Fibroblast of skin of right quadriceps (primary cell): ENCODE measurements around the gene MADD.
"Not testable (repeated sequence)": the region's sequence is repeated elsewhere in the genome, so short reads cannot be mapped to it uniquely, and the experiment has no call there.

Experiments
- DNase-seq: peaks from one replicate; pipeline ENCODE4 v3.0.0-alpha.2; 2013

Gene MADD

DNA sequence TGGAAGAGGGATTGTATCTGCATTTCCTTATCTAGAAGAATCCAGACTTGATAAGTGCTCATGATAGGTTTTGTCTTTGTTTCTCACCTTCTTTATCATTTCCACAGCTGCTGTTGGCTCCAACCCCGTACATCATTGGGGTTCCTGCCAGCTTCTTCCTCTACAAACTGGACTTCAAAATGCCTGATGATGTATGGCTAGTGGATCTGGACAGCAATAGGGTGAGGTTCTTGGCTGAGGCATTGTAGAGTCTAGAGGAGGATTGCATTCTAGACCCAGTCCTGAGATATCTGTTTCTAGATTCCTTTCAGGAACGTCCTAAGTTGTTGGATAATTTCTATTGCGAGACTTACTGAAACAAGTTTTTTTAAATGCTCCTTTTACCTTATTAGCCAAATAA is 8.1 kb downstream of the MADD start:
- no peak for DNase-seq

DNA sequence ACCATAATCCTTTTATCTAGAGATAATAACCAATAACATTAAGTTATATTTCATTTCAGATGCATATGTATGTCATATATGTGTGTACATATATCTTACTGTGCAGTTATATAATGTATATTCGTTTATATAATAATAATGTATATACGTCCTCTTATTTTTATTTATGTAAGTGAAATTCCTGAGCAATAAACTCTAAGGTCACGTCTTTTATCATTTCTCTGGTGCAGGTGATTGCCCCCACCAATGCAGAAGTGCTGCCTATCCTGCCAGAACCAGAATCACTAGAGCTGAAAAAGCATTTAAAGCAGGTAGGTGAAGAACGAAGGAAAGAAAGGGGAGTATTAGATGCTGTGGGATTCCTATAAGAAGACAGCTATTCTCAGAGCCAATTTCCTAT is 8.8 kb downstream of the MADD start:
- DNase-seq = no peak

DNA sequence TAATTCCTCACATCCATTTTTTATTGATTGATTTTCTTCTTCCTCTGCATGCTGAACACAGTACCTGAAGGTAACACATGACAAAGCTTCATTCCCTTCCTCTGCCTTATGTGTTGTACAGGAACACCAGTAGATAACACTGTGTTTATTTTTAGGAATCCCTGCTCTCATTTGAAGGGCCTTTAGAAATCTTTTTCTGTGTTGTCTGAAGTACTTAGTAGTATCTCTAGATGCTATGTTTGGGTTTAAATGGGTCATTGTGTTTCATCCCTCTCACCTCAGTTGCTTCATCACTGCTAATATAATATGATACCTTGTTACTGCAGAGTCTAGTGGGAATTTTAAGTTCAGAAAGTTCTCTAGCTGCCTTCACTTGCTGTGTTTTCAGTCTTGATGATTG is 10.2 kb downstream of the MADD start:
- no peak for DNase-seq

DNA sequence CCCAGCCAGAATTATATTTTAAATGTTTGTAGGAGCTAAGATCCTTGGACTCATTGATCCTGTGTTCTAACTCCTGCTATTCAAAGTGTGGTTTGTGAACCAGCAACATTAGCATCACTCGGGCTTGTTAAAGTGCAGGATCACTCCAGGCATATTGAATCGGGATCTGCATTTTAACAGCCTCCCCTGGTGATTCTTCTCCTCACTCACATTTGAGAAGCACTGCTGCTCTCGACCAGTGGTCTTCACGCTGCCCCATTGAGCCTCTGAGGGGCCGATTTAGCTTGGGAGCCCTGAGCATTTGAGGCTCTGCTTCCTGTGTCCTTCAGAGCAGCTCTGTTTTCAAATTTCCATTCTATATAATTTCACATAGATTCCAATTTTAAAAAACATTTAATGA is 10.9 kb downstream of the MADD start:
- no peak for DNase-seq

DNA sequence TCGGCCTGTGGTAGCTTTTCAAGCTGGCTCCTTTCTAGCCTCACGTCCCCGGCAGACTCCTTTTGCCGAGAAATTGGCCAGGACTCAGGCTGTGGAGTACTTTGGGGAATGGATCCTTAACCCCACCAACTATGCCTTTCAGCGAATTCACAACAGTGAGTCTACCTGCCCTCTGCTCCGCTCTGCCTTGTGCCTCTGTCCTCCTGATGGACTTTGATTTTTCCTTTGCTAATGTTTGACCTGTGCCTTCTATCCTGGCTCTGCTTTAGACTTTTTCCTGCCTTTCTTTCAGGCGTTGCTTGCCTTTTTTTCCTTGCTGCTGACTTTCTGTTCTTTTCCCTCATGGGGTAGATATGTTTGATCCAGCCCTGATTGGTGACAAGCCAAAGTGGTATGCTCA is 12.5 kb downstream of the MADD start:
- DNase-seq = no peak

DNA sequence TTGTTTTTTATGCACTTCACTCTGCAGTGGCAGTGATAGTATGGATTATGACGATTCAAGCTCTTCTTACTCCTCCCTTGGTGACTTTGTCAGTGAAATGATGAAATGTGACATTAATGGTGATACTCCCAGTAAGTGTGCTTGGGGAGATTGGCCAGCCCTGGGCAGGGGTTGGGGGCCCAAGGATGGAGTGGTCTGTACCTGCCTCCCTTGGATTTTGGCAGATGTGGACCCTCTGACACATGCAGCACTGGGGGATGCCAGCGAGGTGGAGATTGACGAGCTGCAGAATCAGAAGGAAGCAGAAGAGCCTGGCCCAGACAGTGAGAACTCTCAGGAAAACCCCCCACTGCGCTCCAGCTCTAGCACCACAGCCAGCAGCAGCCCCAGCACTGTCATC is 14.2 kb downstream of the MADD start:
- DNase-seq = no peak

DNA sequence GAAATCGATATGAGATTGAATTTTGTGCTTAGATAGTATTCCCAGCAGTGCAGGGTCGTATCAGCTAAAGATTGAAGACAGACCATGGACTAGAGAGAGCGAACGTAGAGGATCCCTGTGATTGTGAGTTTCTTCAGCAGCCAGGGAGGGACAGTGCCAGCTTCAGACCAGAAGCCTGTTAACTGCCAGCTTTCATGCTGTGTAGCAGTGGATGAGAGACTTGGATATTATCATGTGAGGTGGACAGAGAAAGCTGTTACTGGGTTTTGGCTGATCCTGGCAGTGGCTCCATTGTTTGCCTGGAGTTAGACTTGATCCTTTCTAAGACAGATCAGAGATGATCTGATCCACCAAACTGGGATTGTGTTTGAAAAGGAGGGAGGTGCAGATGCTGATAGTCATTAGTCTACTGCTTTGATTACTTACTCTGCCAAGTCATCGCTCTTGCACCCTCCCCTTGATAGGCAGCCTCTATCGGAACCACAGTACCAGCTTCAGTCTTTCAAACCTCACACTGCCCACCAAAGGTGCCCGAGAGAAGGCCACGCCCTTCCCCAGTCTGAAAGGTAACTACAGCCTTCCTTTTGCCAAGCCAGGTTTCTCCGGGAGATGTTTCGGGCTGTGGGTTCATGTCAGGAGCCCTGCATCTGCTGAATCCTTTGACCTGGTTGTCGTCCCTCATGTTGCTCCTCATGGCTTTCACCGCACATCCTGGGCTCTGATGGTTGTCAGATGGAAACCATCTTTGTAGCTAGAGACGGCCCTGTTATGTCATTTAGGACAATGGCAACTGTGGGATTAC is 16.2 kb downstream of the MADD start:
- DNase-seq = no peak

DNA sequence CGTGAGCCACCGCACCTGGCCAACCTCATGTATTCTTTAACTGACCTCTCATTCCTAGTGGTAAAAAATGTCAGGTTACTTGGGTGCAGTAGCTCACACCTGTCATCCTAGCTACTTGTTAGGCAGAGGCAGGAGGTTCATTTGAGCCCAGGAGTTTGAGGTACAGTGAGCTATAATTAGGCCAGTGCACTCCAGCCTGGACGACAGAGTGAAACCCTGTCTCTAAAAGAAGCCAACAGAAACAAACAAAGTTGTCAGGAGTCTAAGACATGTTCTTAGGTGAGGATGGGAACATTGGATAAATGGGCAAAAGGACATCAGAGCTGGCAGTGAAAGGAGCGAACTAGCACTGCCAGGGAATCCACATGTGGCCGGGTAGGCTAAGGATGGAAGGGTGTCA is 18.1 kb downstream of the MADD start:
- DNase-seq = no peak

DNA sequence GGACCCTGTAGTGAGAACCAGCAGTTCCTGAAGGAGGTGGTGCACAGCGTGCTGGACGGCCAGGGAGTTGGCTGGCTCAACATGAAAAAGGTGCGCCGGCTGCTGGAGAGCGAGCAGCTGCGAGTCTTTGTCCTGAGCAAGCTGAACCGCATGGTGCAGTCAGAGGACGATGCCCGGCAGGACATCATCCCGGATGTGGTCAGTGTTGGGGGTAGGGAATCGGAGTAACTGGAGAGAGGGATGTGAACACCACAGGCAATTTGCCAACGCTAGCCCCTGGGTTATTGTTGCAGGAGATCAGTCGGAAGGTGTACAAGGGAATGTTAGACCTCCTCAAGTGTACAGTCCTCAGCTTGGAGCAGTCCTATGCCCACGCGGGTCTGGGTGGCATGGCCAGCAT is 19.9 kb downstream of the MADD start:
- DNase-seq = no peak

DNA sequence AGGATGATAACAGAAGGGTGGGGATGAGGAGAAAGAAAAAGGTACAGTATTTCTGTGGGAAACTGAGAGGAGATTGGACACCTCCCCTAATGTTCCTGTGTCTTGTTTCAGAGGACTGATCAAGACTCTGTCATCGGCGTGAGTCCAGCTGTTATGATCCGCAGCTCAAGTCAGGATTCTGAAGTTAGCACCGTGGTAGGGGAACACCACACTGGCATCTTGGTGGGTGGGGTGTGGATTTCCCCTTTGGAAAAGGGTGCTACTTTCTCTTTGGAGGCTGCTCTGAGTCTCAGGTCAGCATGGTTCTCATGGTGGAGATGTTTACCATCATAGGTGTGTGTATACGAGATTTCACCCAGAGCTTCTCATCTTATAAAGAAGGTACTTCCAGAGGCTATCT is 25.5 kb downstream of the MADD start:
- DNase-seq = no peak

DNA sequence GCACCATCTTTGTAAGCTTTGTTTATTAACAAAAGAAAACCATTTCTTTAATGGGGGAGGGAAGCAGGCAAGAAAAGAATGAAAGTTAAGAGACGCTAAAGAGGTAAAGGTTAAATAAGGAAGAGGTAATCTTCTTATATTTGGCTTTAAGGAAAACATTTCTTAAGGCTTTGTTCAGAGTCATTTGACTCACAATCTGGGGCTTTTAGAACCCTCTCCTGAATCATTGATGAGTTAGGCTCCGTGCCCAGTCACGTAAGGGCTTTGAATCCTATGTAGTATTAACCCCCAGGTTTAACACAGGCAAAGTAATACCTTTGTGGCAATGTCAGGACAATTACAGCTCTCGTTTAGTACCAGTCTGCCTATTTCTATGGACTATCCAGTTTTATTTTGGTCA is 26.1 kb downstream of the MADD start:
- DNase-seq = no peak

DNA sequence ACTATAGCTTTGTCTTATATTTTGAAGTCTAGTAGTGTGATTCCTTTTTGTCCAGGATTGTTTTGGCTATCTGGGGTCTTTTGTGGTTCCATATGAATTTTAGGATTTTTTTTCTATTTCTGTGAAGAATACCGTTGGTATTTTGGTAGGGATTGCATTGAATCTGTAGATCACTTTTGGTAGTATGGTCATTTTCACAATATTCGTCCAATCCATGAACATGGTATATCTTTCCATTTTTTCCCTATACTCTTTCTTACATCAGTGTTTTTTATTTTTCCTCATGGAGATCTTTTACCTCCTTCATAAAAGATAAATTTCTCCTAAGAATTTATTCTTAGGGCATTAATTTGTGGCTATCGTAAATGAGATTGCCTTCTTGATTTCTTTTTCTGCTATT is 29.1 kb downstream of the MADD start:
- DNase-seq = no peak

DNA sequence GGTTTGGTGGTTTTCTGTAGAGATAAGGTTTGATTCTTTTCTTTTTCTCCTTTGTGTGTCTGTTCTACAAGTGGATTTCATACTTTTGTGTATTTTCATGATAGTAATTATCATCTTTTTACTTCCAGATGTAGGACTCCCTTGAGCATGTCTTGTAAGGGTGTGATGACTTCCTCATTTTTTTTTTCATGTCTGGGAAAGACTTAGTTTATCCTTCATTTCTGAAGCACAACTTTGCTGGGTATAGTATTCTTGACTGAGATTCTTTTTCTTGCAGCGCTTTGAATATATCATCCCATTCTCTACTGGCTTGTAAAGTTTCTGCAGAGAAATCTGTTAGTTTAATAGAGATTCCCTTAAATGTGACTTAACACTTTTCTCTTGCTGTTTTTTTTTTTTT is 32.9 kb downstream of the MADD start:
- DNase-seq = no peak

DNA sequence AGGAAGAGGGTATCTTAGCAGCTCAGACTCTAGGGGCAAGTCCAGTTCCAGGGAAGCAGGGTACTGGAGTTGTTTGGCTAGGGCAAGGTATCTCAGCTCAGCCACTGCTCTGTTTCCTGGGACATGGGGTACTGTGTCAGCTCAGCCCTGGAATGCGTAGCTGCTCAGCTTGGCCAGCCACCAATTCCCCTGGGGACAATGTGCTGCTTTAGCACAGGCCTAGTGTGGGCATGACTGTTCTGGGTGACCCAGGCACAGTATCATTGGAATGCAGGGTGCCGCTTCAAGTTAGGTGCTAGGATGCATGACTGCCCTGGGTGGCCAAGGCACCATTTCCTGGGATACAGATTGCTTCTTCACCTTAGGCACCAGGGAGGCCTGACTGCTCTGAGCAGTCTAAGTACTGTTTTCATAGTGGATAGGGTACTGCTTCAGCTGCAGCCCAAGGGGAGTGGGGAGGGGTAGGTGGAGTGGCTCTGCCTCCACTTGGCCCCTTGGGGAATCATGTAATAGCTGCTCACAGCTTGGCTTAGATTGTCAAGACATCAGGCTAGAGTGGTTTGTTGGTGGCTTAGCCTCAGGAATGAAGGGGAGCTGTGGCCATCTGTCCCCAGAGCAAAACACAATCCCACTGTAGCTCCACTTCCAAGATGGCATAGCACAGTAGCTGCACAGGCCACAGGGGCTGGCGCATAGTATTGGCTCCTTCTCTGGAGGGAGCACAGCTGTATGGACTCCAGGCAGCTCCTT is 36.0 kb downstream of the MADD start:
- no peak for DNase-seq

DNA sequence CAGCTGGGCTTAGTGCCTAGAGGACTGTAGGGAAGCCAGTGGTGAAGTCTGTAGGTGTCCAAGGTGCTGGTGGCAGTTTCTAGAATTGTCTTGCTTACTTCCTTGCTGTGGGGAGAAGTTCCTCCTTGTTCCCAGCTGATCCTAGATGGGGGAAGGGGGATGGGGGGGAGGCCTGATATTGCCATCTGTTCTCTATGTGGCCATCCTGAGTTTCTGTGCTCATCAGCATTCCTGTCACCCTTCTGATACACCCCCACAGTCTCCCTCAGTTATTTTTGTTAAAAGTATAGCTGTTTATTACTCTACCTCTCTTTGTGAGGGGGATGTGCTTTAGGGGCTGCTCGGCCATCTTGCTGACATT is 36.5 kb downstream of the MADD start:
- DNase-seq = no peak

DNA sequence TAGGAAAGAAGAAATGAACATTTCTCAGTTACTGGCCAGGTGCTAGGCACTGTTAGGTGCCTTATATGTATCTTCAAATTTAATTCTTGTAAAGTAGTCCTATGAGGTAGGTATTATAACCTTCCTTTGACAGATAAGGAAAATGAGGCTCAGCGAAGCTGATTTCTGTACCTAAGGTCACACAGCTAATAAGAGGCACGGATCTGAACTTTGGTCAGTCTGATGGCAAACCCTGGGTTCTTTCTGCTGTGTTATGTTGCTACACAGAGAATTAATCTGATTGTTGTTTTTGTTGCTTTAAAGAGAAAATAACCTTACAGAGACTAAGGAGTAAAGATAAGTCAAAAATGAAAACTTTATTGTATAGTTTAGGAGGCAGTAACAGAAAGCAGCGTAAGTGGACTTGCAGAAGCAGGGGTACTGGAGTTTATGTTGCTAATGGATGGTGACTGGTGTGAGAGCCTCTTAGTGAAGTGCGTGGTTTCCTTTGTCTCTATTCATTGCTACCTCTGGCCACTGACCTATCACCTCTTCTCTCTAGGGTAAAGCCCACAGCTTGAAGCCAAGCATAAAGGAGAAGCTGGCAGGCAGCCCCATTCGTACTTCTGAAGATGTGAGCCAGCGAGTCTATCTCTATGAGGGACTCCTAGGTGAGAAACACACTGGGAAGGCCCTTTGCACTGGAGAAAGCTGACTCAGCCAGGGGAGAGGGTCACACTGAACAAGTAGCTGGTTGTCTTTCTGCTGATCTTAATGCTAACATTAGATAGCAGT is 38.3 kb downstream of the MADD start:
- DNase-seq = no peak

DNA sequence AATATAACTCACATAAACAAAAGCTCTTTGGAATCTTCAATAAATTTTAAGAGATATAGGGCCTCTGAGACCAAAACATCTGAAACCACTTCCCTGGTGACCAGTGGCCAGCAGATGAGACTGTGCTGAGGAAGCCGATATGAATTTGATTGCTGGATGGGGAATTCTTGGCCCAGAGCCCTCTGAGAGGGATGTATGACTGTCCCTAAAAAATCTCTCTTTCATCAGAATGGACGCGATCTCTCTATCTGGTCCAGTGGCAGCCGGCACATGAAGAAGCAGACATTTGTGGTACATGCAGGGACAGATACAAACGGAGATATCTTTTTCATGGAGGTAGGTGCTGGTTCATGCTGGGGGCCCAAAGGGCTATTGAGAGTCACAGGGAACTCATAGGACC is 45.1 kb downstream of the MADD start:
- DNase-seq = no peak

DNA sequence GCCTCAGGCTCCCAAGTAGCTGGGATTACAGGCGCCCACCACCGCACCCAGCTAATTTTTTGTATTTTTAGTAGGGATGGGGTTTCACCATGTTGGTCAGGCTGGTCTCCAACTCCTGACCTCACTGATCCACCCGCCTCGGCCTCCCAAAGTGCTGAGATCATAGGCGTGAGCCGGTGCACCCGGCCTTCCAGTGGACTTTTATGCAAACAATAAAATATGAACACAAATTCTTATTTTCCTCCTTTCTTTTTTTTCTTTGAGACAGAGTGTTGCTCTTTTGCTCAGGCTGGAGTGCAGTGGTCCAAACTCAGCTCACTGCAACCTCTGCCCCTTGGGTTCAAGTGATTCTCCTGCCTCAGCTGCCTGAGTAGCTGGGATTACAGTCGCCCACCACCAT is 46.6 kb downstream of the MADD start:
- DNase-seq = not testable (repeated sequence)

DNA sequence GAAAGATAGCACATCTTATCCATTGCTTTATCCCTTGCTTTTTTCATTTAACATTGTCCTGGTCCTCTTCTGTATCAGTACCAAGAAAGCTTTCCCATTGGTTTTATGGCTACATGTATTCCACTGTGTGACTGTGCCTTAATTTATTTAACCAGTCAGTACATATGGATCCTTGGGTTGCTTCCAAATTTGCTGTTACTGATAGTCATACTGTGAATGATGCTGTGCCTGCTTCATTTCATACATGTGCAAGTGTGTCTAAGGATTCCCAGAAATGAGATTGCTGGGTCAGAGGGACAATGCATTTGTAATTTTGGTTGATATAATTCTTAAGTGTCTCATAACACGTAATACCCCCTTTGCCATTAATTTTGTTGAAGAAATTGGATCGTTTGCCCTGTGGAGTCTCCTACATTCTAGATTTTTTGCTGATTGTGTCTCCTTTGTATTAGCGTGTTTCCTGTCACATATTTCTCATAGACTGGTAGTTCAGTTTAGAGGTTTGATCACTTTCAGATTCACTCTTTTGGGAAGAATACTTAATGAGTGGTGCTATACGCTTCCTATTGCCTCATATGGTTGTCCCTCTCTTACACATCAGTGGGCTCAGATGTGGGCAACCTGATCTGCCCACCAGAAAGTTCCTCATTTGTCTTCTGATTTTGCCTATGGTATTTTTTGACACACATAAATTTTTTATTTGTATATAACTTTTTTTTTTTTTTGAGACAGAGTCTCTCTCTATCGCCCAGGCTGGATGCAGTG is 47.3 kb downstream of the MADD start:
- no peak for DNase-seq

DNA sequence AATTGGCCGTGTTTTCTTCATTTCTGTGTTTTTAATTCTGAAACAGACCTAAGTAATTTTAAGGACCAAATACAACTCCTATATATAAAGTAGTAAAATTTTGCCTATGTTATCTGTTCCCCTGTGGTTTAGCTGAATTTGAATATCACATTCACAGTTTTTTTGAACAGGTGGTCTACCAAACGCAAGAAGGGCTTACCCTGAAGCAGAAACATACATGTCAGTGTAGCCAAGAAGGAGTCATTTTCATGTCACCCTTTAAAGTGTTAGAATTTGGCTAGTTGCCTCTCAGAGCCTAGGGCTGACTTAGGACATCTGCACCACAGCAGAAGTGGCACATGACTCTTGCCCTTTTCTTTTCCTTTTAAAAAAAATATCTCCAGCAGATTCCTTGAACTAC is 48.2 kb downstream of the MADD start:
- DNase-seq = no peak

DNA sequence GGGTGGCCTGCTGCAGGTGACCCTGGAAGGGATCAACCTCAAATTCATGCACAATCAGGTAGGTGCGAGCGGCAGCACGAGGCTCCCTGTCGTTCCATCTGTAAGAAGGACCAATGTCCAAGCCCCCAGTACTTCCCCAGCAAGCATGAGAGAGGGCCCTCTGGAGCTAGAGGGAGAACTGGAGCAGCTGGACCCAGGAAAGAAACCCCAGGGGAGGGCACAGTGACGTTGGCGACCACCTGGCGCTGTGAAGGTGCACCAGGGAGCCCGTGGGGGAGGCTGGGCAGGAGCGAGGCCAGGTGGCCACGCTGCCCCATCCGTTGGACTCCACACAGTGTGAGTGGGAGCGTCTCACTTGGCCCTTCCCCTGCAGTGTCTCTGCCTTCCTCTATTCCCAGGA is 54.6 kb downstream of the MADD start:
- DNase-seq = no peak

DNA sequence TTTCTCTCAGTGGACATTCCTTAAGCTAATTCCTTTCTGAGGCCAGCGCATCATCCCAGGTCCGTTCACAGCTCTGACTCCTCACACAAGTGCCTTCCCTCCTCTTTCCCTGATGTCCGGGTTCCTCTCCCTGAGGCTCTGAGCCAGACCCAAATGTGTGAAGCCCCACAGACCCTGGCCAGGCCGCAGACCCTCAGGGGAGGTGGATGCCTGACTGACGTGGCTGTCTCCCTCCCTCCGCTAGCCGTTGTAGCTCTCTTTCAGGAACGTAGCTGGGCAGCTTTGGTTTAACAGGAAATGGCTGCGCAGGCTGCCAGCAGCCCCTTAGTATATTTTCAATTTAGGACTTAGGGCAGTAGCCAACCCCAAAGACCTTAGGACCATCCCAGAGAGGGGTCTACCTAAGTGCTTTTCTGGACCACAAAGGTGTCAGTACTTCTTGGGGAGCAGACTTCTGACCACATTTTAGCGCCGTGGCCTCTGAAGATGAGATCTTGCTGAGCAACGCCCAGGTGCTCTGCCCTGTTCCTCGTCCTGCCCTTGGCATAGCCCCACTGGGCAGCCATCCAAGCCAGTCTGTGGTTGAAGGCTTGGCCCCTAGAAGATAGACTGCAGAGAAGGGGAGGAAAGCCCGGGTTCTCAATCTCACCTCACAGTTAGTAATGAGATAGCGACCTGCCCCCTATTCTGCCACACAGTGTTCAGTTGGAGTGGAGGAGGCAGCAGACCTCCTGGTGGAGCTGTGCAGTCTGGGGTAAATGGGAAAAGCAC is 55.5 kb downstream of the MADD start:
- no peak for DNase-seq
